Stimulated activated CD8-positive, alpha-beta memory T cell treated with anti-CD3 and anti-CD28 coated beads, Interleukin-4, amount 100 ng/mL, for 4 hours (primary cell): ENCODE results near the gene PLEKHM3.
"Not testable (repeated sequence)": the region's sequence is repeated elsewhere in the genome, so short reads cannot be mapped to it uniquely, and the experiment has no call there.

Experiments
- DNase-seq, 2 donors: peaks; one replicate each; pipeline ENCODE4 v3.0.0-alpha.2; 2020; ENCODE audit warnings: low read depth in 2 of 2, low spot score in 1 of 2

PLEKHM3 gene

GRCh38 chr2:207831584-207832248, 193.6 kb downstream of the PLEKHM3 start:
- no peak for DNase-seq

GRCh38 chr2:207830778-207831438, 194.4 kb downstream of the PLEKHM3 start:
- no peak for DNase-seq

DNA sequence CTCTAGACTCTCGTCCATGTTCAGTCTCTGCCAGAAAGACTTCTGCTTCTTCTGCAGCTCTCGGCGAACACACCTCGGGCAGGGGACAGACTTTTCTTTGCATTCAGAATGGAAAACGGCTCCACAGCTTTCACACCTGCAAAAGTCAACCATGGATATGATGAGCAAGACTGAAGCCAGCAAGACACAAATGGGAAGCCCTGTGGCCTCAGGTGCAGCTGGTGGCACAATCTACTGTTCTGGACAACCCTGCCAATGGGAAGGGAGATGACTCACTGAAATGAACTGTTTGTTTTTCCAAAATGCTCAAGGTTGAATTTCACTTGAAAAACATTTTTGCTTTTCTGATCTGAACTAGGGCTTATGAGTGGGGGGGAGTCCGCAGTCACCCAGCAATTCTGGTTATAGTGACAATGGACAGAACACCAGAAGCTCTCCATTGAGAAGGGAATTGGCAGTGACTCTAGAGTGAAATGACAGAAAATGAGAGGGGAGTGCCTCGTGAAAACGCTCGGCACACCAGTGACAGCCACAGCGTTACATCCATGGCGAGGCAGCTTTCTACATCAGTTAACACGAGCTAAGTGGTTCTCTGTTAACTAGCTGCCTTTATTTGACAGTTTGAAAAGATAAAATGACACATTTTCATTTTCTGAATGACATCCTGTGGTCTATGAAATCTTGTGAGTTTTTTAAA, 196.8 kb downstream of the PLEKHM3 start:
- no peak for DNase-seq

DNA sequence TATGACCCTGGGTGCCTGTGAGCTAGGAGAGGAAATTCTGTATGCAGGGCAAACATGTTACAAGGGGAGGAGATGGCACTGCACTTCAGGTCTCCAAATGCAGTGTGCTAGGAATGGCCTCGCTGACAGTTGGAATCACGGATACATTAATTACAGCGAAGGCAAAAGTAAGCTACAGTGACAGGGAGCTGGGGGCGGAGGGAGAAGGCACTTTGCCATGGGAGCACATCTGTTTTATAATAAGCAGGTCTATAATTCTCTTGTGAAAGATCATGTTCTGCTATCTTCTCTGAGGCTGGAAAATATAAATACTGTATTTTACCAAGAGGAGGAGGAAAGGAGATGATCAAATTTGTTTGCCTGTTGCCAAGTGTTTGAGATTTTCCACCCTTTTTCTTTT, 199.3 kb downstream of the PLEKHM3 start:
- no peak for DNase-seq

DNA sequence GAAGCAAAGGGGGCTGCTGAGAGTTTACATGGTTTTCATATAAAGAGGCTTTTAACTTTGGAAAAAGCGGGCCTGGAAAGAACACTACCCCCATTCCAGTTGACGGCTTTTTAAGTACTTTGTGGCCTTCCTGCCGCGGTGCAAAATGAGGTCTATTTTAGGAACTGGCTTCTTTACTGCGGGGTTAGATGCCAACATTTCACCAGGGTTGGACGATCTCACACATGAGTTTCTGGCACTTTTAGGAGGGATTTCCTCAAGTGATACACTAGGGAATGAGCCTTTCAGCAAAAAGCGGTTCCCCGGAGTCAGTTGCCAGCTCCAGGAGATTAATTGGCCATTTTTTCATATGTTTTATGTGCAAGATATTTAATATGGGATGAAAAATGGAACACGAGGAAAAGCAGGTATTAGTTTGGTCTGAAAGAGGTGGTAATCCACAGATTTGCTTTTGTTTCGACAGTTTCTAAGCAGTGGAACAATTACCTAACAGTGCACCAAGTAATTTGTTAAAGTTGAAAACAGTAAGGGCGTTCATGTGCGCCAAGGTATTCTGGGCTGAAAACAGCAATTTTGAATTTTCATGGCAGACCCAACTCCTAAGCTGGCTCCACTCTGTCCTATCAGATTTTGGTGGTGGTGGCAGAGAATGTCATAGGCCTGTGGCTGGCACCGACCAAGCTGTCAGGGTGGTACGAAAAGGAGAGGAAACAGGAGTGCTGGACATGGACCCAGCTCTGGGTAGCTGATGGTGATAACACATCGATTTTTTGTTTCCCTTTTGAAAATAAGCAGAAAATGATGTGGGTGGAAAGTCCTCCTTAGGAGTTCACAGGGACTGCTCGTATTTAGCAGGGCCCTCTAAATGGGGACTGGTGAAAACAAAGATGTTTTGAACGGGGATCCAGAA, 200.0 kb downstream of the PLEKHM3 start:
- DNase-seq, result no peak

- DNase-seq, result no peak
Measured at GRCh38 chr2:207823865-207824264, 201.5 kb downstream of the PLEKHM3 start.

DNA sequence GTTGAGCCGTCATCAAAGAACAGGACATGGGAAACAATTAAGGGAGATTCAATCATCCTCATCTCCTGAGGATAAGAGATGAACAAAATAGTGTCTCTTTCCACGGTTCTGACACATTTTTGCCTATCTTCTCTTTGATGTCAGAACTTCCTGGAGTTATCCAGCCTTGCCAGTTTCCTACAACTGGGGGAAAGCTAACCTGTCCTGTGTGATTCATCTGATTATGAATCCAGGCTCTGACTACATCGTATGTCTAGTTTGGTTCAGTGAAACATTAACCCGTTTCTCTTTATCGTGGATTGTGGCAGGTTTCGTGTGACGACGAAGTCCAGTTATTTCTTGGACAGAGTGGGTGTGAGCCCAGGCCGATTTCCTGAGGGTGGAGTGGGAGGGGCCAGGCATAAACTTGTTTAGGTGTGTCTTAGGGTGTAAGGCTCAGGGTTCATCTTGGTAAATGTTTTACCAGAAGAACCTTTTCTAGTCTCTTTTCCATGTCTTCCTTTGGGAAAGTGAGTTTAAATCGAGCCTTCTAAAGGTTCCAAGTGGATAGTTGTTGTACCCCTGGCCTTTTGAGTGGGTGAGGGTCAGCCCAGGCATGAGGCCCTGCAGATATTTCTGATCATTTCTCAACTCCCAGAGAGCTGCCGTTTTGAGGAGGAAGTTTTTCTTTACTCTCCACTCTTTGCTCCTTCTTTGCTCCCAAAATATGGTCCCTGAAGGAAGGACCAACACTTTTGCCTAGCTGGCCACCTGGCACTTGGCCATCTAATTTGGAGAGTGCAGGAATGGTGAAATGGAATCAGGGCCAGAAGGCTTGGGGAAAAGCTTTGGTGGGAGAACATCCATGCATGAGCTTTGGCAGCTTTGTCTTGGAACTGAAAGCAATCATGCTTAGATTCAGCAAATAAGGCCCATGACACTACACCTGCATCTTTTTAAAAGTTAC, 205.2 kb downstream of the PLEKHM3 start:
- no peak for DNase-seq

DNA sequence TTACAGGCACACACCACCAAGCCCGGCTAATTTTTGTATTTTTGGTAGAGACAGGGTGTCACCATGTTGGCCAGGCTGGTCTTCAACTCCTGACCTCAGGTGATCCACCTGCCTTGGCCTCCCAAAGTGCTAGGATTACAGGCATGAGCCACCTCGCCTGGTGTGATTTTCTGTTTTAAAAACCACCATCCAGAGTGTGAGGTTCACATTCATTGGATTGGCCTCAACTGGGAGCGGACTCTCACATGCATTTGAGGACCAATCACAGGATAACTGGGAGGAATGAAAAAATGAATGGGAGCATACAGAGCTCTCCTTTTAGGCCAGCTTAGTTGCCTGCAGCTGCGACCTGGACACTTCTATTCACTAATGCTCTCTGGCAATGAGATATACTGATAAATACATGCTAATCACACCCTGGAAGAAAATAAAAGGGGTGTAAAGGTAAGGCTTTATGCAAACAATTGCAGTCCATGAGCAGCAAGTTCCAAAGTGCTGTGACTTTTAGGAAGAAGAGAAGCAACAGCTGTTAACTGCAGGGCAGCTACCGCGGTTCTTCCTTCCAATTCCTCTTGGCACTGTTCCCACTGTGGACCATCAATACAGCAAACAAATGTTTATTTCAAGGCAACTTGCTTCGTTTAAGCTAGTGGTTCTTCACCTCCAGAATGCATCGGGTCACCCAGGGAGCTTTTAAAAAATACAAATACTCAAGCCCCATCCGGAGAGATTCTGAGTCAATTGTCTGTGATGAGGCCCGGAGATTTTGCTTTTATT, 206.1 kb downstream of the PLEKHM3 start:
- DNase-seq, result no peak

GRCh38 chr2:207816546-207816945, 208.8 kb downstream of the PLEKHM3 start:
- no peak for DNase-seq

GRCh38 chr2:207815254-207815653, 210.1 kb downstream of the PLEKHM3 start:
- DNase-seq, result no peak

DNA sequence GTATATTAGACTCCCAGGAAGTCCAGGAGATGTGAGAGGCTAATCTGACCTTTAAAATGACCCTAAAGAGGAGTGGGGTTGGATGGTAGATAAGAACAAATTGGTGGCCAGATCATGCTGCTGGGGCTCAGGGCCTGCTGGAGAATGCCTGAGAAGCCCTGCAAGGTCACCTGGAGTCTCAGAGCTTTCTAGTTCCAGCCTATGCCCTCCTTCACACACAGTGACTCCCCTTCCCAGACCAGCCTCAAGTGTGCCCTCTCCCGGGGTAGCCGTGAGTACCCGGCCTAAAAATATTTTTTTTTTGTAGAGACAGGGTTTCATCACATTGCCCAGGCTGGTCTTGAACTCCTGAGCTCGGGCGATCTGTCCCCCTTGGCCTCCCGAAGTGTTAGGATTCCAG, 211.4 kb downstream of the PLEKHM3 start:
- no peak for DNase-seq

- DNase-seq, result no peak
Measured at GRCh38 chr2:207813221-207813916, 212.0 kb downstream of the PLEKHM3 start.

DNA sequence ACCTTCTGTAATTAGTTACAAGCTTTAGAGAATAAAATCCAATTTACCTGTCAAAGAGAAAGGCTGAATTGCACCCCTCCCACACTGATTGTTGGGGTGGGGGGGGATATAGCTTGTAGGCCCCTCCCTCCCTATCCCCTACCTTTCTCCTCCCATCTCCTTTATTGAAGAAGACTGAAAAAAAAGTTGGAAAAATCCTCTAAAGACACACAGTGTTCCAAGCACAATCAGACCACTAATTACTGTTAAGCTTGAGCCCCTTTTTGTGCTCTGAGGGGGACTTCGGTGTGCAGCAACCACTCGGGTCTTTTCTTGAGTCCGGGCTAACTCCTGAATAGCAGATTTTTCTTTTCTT, 212.6 kb downstream of the PLEKHM3 start:
- no peak for DNase-seq

DNA sequence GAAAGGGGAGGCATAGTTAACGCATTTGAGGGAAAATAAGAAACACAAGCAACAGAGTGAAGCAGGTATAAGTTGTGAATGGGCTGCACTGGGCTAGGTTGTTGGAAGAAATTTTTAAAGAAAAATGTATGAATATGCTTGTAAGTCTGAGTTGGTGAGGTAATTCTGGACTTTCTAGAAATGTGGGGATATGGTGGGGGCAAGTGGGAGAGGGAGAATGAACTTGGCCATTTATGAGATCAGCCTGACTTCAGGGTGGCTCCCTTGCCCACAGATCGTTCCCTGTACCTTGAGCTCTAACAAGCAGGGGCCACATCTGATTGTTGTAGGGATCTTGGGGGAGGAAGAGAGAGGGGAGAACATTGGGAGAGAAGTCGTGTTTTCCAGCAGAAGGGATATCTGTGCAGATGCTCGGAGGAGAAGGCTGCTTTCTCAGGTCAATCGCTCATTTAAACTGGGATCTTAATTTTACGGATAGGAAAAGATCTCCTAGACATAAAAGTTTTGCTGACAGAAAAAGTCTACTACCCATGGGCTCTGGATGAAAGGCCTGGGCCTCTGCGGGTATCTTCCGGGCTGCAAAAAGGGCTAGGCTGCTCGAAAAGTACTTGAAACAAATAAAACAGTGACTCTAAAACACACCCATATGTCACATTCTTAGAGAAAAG, 213.1 kb downstream of the PLEKHM3 start:
- DNase-seq, result no peak

GRCh38 chr2:207811658-207812057, 213.7 kb downstream of the PLEKHM3 start:
- not testable (repeated sequence) for DNase-seq

DNA sequence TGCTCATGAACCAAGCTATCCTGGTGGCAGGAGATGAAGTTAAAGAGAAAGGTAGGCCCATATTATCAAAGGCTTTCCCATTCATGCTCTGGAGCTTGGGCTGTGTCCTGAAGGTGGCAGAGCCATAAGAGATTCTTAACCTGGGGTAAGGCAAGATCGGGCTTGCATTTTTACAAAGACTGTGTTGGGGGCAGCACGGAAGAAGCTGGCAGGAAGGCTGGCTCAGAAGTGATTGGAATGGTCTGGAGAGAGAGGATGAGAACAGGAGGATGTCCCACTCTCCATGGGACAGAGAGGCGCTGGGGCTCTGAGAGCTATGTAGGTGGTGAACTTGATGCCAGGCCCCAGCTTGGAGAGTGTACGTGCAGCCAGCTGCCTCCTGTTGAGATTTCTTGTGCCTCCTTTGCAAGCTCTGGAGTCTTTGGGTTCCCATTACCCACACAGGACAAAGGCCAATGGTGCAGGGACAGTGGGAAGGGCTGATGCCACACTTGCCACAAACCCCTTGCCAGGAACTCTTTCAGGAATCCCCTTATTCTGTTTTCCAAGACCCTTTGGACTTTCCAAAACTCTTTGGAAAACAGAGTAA, 215.0 kb downstream of the PLEKHM3 start:
- no peak for DNase-seq

- no peak for DNase-seq
Measured at GRCh38 chr2:207808119-207808518, 217.2 kb downstream of the PLEKHM3 start.

GRCh38 chr2:207807516-207807915, 217.8 kb downstream of the PLEKHM3 start:
- DNase-seq, result no peak
